NCI-H748 (cell line): ENCODE results near the gene PXDN.

Experiments used
- DNase-seq: peaks from one replicate; lab custom pipeline; 2025; ENCODE audit not compliant: unreplicated experiment; lab: John Stamatoyannopoulos, UW

PXDN gene

DNA sequence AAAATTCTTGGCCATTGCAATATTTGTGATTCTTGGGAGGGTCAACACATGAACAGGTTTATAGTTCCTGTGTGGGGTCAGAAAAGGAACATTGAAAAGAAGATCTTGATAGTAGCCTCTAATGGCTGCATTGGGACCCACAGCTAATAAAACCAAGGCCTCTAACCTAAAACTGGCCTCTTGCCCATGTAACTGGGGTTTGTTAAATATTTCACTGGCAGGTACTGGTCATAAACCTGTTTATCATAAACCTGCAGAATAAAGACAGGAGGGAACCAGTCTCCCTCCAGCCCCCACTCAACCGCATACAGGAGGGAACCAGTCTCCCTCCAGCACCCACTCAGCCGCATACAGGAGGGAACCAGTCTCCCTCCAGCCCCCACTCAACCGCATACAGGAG is 125.3 kb downstream of the PXDN start:
- no peak for DNase-seq

DNA sequence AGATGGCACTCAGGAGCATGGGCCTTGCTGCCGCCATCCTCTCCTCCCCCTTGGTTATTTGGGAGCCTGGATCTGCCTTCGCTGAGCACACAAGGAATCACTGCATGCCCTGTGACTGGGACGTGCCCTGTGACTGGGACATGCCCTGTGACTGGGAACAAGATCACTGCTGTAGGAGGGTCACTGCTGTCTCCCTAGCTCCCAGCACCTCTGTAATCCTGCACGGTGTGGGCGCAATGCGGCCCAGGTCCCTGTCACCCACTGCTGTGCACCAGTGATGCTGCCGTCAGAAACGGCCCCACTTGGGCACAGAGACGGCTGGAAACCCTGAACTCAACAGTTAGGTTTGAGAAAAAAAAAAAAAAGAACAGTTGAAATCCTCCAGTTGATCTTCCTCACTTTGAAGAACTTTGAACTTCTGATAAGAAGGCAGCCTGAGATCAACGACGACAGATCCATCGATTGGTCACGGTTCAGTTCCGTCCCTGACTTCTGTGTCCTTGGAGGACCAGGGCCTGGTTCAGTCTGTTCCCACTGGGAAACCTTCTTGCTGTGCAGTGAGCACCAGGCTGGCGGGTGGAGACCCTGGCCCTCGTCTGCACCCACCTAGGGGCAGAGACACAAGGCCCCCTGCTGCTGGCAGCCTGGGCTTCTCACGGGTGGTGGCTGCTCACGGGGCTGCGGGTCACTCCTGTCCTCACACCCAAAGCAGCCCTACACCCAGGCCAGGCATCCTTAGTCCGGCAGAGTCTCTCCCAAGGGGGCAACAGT is 125.9 kb downstream of the PXDN start:
- no peak for DNase-seq

DNA sequence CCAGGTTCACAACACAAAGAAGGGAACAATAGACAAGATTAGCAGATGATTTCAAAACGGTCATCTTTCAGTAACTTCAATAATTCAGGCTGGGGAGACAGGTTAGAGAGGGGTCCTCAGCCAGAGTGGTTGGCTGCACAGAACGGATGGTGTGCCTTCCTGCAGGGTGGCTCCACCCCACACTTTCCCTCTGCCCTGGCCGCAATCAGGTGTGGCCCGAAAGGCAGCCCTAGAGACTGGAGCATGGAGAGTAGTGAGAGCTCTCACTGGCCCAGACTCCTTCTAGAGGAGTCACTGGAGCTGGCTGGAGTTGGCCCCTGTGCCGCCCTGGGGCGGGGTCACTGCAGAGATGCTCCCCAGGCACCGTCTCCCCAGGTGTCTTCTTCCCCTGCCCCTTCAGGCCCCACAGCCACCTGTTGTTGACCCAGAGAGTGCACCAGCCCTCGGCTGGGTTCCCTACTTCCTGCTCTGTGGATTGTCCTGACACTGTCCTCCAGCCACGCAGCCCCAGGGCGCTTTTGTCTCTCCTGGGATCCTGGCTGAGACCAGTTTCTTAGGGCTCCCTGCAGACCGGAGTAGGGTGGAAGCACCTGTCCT is 126.8 kb downstream of the PXDN start:
- DNase-seq, result no peak

DNA sequence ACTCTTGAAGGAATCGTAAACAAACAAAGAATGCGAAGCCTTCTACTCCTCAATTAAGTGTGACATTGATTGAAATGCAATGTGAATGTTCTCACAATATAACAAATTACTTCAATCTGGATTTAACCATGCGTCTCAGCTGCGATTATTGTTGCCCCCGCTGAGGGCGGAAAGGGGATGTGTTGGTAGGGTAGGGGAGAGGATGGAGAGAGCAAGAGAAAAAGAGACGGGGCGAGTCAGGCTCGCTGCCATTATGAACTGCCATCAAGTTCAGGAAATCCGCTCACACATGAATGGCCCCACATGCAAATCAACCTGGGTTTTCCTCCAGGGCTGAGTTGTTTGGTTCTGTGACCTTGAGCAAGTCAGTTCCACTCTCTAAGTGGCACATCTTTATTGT is 129.8 kb downstream of the PXDN start:
- DNase-seq, result no peak

DNA sequence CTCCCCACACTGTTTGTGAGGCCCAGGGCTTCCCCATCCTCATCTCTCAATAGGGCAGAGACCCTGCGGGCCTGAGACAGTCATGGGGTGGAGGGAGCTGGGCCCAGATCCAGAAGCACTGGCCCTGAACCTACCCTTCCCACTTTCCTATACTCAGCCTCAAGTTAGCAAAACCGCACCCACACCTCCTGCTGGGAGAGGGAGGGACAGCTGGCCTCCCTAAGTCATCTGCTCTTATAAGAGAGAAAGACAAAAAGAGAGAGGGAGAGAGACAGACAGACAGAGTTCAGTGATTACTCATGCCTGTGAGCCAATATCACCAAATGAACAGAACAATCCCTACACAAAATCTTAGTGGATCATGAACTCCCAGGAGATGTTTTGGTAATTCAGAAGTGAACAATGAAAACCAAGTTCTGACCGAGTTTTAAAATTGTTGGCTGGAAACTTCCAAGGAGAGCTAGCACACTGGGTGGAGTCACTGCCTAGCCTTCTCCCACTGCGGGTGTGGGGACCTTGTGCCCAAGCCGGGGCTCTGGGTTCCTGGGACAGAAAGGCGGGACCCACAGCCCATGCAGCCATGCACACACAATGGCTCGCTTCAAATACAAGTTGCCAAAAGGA is 130.5 kb downstream of the PXDN start:
- DNase-seq, result no peak

DNA sequence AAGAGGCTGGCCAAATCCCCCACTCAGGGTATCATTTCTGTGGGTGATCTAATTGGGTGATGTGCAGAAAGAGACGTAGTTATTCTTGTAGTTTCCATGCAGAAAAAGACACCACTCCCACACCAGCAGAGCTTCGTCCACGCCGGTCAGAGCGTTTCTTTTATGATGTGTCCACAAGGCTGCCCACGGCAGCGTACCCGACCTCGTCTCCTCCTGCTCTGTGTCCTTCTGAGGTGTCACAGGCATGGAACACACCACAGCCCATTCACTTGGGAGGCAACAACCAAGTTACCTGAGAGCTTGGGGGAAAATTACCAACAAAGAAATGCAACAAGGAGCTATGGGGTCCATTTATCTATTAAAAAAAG is 131.3 kb downstream of the PXDN start:
- no peak for DNase-seq

DNA sequence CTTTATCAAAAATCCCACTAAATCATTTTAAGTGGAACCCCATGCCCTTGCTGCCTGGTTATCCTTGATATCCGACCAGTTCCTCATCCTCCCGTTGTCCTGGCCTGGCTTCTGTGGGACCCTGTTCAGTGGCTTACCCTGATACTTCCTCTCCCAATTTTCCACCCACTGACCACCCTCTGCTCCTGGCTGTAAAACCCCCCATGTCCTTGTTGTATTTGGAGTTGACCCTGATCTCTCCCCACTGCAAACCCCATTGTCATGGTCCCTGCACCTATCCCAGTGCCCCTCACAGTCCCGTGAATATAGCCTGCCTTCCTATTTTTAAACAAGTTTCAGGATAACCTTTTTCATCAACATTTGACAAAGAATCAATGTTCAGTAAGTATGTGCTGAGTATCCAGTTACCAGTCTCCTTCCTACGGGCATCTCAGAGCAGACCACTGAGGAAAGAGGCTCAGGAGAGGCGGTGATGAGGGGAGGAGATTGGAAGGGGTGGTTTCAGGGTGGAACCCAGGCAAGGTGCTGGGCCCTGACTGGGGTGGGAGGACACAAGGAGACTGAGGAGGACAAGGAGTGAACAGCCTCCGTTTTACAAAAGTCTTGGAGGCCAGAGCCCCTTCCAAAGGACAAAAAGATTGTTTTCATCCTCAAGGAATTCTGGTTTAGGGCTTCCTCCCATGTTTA is 131.8 kb downstream of the PXDN start:
- DNase-seq, result no peak

DNA sequence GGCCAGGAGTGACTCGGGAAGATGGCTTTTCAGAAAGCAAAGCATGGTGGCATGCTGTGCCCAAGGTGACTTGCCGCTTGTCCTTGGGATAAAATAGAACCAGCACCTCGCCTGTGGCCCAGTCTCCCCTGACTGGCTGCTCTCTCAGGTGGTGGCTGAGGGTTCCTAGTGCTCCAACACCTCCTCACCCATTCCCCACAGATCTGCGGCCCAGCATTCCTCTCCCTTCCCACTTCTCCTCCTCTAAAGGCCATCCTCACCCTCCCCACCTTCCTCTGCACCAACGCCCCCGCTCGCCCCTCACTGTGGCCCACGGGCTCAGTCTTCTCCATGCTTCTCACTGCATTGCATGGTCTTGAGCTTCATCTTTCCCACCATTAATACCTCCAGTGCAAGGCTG is 132.4 kb downstream of the PXDN start:
- no peak for DNase-seq

DNA sequence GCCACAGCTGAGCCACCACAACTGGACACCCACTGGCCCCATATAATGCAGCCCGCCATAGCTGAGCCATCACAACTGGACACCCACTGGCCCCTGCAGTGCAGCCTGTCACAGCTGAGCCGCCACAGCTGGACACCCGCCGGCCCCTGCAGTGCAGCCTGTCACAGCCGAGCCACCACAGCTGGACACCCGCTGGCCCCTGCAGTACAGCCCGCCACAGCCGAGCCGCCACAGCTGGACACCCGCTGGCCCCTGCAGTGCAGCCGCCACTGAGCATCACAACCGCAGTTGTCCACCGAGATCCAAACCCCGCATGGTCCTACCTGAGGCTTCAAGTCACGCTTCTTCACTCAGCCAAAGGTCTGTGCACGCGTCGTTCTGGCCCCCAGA is 134.2 kb downstream of the PXDN start:
- no peak for DNase-seq

DNA sequence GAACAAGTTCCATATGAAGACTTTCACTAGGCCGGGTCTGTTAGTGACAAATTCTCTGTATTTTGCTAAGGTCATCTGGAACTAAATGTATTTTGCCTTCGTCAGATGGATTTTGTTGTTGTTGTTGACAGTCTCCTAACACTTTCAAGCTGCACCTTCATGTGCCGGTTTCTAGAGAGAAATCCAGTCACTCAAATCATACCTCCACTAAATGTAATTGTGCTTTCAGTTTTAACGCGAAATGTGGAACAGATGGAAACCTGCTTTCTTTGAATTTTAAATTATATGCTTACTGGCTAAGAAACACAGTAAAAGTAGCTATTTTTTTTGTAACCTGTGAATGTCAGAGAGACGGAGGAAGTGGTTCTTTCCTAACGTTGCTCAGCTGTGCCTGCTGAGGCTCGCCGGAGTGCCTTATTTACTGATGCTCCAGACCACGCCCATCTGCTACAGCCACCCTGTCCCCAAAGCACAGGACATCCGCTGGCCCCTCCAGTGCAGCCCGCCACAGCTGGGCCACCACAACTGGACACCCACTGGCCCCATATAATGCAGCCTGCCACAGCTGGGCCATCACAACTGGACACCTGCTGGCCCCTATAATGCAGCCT is 134.7 kb downstream of the PXDN start:
- DNase-seq, result no peak

DNA sequence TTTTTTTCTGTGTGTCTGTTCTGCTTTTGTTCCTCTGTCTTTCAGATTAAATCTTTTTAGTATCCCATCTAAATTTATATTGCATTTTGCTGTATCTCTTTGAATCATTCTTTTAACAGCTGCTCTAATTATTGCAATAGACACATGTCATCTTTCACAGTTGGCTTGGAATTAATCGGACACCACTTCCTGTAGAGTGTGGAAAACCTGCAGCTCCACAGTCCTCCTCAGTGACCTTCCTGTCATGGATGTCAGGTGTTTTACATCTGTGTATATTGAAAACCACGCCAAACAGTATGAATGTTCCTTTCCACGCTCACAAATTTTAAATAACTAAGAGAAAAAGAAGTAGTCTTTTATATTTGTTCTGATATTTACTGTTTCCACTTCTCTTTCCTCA is 135.3 kb downstream of the PXDN start:
- DNase-seq, result peak; percentile 7

DNA sequence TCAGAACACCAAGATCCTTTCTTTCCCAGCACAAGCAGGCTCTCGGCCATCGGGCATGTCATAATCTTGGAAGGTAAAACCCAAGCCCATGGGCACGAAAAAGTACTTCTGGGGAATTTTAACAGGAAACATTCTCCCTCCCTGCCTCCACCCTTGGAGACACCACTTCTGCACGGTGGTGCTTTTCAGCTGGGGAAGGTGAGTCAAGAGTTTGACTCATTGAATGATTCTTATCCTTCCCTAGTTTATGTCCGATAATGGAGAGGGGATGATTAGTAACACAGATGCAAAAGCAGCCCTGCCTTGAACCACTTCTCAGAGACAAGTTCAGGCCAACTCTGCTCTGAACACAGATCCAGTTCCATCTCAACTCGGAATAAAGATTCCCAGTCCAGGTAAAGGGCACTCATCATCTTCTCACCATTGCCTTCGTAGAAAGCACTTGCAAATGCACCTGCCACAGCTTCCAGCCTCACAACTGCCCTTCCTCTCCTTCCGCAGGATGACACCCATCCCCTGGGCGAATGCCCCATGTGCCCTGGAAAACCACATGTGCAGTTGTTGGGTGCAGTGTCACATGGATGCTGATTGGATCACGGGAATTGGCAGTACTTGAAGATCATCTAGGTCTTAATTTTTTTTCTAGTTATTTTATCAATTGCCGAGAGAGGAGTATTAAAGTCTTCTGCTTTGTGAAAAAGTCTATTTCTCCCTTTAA is 136.2 kb downstream of the PXDN start:
- no peak for DNase-seq

DNA sequence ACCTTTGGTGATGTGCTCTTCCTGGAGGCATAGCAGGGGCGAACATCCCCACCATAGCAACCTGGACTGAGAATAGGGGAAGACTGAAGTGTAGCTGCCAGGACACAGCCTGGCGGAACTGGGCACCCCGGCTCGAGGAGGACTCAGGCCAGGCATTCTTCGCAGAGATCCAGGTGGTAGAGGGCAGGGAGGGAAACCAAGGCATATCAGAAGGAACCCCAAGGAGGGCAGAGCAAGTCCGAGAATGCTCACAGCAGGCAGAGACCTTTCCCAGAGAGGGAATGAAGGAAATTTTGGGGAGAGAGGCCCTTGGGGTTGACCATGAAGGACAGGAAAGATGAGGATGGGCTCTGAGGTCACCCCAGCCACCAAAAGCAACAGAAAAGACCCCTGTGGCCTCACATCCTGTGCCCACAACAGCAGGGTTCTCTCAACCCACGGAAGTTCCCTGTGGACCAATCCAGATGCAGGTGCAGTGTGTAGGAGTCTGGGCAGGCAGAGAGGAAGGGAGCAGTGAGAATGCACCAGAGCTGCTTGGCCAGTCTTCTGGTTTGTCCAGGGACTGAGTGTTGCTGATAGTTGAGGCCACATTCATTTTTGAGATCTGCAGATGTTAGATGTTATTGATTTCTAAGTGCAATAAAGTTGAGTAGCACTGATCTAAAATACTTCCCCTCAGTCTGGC is 136.9 kb downstream of the PXDN start:
- no peak for DNase-seq

DNA sequence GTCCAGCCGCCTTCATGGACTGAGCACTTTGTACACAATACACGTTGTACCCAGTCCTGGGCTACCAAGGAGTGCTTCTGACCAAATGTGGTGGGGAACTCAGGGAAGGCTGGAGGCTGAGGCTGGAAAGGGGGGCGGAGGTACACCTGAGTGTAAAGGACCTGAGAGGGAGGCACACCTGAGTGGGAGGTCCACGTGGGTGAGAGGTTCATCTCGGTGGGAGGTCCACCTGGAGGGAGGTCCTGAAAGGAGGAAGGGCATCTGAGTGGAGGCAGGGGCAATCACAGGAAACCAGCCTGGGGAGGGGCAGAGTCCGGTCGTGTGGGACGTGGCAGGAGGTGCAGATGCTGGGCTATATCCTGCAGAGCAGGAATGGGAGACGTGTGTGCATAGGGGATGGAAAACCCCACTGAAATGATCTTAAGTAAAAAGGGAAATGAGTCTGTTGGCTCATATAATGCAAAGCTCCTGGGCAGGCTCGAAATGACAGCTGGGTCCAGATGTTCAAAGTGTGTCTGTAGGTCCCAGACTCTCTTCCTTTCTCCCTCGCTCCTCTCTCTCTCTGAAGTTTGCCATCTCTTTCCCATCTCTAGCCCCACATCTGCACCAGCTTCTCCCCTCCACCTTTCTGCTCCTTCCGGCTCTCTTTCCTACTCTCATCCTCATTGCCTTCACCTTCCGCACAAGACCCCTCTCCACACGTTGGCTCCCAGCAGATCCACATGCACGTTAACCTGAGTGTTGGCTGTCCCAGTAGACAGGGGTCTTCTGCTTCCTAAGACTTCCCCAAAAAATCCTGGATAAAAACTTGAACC is 137.7 kb downstream of the PXDN start:
- DNase-seq, result no peak

DNA sequence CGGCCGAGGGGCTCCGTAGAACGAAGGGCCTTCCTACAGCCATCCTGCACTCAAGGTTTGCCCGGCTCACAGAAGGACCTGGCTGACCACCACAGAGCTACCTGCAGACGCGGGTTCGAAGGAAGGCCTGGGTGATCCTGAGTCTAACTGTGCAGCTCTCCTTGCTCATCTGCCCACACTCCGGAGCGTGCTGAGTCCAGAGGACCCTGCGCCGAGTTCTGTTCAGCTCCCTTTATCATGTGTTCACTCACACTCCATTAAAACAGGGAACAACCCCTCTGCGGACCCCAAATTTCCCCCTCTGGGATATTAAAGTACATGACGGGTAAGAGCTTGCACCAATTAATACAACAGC is 138.3 kb downstream of the PXDN start:
- no peak for DNase-seq

DNA sequence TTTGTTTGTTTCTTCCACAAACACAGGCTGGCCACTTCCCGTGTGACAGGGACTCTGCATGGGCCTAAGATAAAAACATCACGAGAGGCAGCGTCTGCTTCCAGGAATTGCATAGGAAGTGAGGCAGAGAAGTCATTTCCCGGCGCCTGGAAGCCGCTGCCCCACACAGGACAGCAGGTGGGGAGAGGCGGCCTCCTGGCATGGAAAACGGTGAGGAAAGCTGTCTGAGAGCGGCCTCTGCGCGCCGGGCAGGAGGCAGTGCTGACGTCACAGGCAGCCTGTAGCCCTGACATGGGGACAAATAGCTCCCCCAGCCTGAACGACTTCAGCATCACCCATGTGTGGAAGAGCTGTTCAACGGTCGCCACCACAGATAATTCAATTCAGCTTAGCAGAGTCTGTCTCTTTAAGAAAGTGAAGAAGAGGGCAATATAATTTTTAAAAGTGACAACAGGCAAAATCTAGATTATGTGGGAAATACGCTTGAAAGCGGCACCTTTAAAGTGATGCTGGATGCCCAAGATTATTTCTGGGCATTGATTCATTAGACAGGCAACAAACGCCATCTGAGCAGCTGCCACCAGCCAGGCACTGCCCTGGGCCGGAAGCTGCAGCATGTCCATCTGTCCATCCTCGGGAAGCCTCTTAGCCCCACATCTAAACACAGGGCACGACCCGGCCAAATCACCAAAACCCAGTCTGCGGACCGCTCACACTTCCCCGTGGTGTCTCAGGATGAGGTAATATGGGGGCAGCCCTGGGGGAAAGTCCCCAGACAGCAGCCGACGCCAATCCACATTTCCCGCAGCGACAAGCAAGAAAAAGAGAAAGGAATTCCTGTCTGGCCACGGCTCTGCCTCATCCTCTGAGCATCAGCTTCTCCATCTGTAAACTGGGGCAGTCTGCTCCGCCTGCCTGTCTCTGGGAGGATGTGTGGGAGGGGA is 138.9 kb downstream of the PXDN start:
- no peak for DNase-seq

DNA sequence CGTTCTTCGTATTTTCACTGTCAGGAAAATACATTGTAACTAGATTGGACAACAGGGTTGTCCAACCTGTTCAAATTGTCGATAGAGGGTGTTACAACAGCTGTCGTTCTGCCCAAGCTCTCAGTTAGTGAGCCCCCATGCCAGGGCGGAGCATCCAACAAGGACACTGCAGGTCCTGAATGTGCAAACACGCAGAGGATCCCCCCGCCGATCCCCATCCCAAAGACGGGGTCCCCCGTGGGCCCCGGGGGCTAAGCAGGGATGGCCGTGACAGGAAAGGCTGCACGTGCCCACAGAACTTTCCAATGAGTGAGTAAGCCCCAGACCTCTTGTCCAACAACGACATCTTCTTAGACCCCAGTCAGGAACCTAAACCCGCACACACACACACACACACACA is 140.8 kb downstream of the PXDN start:
- DNase-seq, result no peak

DNA sequence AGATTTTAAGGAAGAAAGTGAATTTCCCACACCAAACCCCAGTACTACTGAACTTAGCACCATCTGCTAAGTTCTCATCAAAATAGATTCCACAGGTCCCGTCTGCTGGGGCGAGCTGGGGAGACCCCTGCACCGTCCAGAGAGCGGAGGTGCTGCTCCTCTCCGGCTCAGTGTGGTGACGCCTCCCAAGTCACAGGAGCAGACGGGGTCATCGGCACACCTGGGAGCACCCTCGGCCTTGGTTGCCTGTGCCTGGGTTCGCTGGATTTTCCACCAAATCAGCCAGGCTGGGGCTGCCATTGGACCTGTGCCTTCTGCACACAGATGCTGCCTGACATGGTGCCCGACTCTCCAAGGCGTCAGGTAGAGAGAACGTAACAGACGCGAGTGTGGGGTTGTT is 141.3 kb downstream of the PXDN start:
- DNase-seq, result no peak
